Parathyroid adenoma (tissue), 2 donors: Measurements from ENCODE around the gene KCNJ16.

Source experiments
- H2AFZ ChIP-seq: fragments of 300-600 bp; sonication (generic); one replicate; pipeline ENCODE4 v1.7.0; 2017; ENCODE audit warnings: antibody characterized with exemption, mild to moderate bottlenecking
- H3K27ac ChIP-seq: fragments of 300-600 bp; sonication (generic); one replicate; pipeline ENCODE4 v1.7.0; 2017
- H3K27me3 ChIP-seq: fragments of 300-600 bp; sonication (generic); one replicate; pipeline ENCODE4 v1.7.0; 2017; ENCODE audit warnings: low read length; ENCODE audit not compliant: control insufficient read depth, insufficient read depth
- H3K36me3 ChIP-seq: fragments of 300-600 bp; sonication (generic); one replicate; pipeline ENCODE4 v1.7.0; 2017; ENCODE audit warnings: low read length; ENCODE audit not compliant: control insufficient read depth, insufficient read depth
- H3K4me1 ChIP-seq: fragments of 300-600 bp; sonication (generic); one replicate; pipeline ENCODE4 v1.7.0; 2017; ENCODE audit warnings: control low read depth
- H3K4me2 ChIP-seq: fragments of 300-600 bp; sonication (generic); one replicate; pipeline ENCODE4 v1.7.0; 2017; ENCODE audit warnings: low read length
- H3K4me3 ChIP-seq: fragments of 300-600 bp; sonication (generic); one replicate; pipeline ENCODE4 v1.7.0; 2017; ENCODE audit warnings: low read depth, low read length
- H3K79me2 ChIP-seq: fragments of 300-600 bp; sonication (generic); one replicate; pipeline ENCODE4 v1.7.0; 2017; ENCODE audit warnings: control low read depth
- H3K9ac ChIP-seq: fragments of 300-600 bp; sonication (generic); one replicate; pipeline ENCODE4 v1.7.0; 2017; ENCODE audit warnings: mild to moderate bottlenecking
- H3K9me3 ChIP-seq: fragments of 300-600 bp; sonication (generic); one replicate; pipeline ENCODE4 v1.7.0; 2017; ENCODE audit warnings: low read length; ENCODE audit not compliant: control insufficient read depth
- CTCF ChIP-seq: fragments of 300-600 bp; sonication (generic); IDR thresholded peaks from one replicate; pipeline ENCODE4 v1.7.0; 2017; ENCODE audit warnings: antibody characterized with exemption, mild to moderate bottlenecking
- donor health status: primary hyperparathyroidism.

The KCNJ16 gene

GRCh38 chr17:70114405-70114804 is 39.4 kb downstream of the KCNJ16 start:
- H3K36me3 ChIP-seq: no peaks in the 10 kb centered on the region
- H2AFZ ChIP-seq: no peak overlapping the region
- no peak overlapping the region for H3K4me2 ChIP-seq
- H3K27me3 ChIP-seq: no peaks in the 10 kb centered on the region
- H3K9me3 ChIP-seq: no peaks in the 10 kb centered on the region
- H3K79me2 ChIP-seq: peaks cover 26% of the 10 kb centered on the region
- peaks cover 24% of the 10 kb centered on the region for H3K4me1 ChIP-seq
- TF ChIP-seq CTCF: no peak
- H3K9ac ChIP-seq: no peak overlapping the region
- H3K4me3 ChIP-seq: no peak overlapping the region
- H3K27ac ChIP-seq: peak overlapping the region; percentile 48

- H3K4me3 ChIP-seq: no peak overlapping the region
- H3K9ac ChIP-seq: no peak overlapping the region
- H3K27ac ChIP-seq: peak overlapping the region; percentile 48
- H3K36me3 ChIP-seq: no peaks in the 10 kb centered on the region
- H3K4me1 ChIP-seq: peaks cover 23% of the 10 kb centered on the region
- TF ChIP-seq CTCF: no peak
- H2AFZ ChIP-seq: no peak overlapping the region
- no peak overlapping the region for H3K4me2 ChIP-seq
- peaks cover 27% of the 10 kb centered on the region for H3K79me2 ChIP-seq
- H3K27me3 ChIP-seq: no peaks in the 10 kb centered on the region
- H3K9me3 ChIP-seq: no peaks in the 10 kb centered on the region
Measured at GRCh38 chr17:70115126-70115525, 40.1 kb downstream of the KCNJ16 start.

DNA sequence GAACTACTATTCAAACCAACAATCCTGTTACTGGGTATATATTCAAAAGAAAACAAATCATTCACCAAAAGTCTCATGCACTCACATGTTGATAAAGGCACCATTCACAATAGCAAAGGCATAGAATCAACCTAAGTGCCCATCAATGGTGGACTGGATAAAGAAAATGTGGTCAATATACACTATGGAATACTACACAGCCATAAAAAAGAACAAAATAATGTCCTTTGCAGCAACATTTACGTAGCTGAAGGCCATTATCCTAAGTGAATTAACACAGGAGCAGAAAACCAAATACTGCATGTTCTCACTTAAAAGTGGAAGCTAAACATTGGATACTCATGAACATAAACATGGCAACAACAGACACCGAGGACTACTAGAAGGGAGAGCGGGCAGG is 41.9 kb downstream of the KCNJ16 start:
- no peak overlapping the region for H2AFZ ChIP-seq
- no peaks in the 10 kb centered on the region for H3K27me3 ChIP-seq
- TF ChIP-seq CTCF: no peak

GRCh38 chr17:70119545-70119944 is 44.5 kb downstream of the KCNJ16 start:
- peak overlapping the region; percentile 84 for H3K27ac ChIP-seq
- no peak overlapping the region for H3K4me3 ChIP-seq
- TF ChIP-seq CTCF: no peak
- no peak overlapping the region for H2AFZ ChIP-seq
- H3K9ac ChIP-seq: no peak overlapping the region
- no peaks in the 10 kb centered on the region for H3K27me3 ChIP-seq
- peaks cover 24% of the 10 kb centered on the region for H3K79me2 ChIP-seq
- no peak overlapping the region for H3K4me2 ChIP-seq
- H3K4me1 ChIP-seq: peaks cover 36% of the 10 kb centered on the region
- no peaks in the 10 kb centered on the region for H3K9me3 ChIP-seq
- no peaks in the 10 kb centered on the region for H3K36me3 ChIP-seq

More for the DNA sequence above, 41.9 kb downstream of the KCNJ16 start:
- Histone ChIP-seq H3K4me2 (no peak overlapping the region), H3K27ac (peak overlapping the region; percentile 84), H3K4me3 (no peak overlapping the region), H3K9me3 (no peaks in the 10 kb centered on the region), H3K79me2 (peaks cover 25% of the 10 kb centered on the region), H3K9ac (no peak overlapping the region), H3K36me3 (no peaks in the 10 kb centered on the region), H3K4me1 (peaks cover 18% of the 10 kb centered on the region)

DNA sequence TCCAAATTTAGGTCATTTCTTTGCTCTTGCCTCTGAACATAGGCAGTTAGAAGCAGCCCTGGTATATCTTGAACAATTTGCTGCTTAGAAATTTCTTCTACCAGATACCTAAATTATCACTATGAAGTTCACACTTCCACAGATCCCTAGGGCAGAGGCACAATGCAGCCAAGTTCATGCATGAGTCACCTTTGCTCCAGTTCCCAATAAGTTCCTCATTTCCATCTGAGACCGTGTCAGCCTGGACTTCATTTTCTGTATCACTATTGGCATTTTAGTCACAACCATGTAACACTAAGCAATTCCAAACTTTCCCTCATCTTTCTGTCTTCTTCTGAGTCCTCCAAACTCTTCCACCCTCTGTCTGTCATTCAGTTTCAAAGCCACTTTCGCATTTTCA is 45.0 kb downstream of the KCNJ16 start:
- Histone ChIP-seq H3K27ac (peak overlapping the region; percentile 84), H3K36me3 (no peaks in the 10 kb centered on the region), H2AFZ (no peak overlapping the region), H3K79me2 (peaks cover 24% of the 10 kb centered on the region), H3K4me1 (peaks cover 33% of the 10 kb centered on the region), H3K9me3 (no peaks in the 10 kb centered on the region), H3K9ac (no peak overlapping the region), H3K4me2 (no peak overlapping the region), H3K4me3 (no peak overlapping the region), H3K27me3 (no peaks in the 10 kb centered on the region)
- no peak for TF ChIP-seq CTCF
